Measurements from ENCODE around the gene LTC4S.
"Not testable (repeated sequence)": the region's sequence is repeated elsewhere in the genome, so short reads cannot be mapped to it uniquely, and the experiment has no call there.

The LTC4S gene, protein sequence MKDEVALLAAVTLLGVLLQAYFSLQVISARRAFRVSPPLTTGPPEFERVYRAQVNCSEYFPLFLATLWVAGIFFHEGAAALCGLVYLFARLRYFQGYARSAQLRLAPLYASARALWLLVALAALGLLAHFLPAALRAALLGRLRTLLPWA

DNA sequence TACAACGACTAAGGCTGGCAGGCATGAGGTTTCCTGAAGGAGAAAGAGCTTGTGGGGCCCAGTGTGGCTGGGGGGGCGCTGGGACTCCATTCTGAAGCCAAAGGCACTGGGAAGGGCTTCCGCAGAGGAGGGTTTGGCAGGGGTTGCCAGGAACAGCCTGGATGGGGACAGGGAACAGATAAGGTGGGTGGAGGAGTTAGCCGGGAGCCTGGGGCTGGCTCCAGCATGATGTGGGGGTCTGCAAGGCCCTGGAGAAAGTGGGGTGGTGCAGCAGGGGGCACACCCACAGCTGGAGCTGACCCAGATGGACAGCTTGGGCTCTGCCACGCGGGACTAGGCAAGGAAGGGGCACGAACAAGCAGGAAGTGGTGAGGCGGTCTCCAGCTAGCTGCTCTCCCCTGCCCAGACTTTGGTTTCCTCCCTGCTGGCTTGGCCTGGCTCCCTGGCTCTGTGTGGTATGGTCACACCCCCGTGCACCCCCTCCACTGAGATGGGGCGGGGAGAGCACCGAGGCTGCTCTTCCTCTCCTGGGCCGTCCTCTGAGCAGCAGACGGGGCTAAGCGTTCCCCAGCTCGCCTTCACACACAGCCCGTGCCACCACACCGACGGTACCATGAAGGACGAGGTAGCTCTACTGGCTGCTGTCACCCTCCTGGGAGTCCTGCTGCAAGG lies at the start of gene LTC4S:
TSS of gene LTC4S (plus strand) at position 519 of the 672 bp plus-strand sequence. CDS start at position 614, 95 bp downstream.
- no peak for DNase-seq

DNA sequence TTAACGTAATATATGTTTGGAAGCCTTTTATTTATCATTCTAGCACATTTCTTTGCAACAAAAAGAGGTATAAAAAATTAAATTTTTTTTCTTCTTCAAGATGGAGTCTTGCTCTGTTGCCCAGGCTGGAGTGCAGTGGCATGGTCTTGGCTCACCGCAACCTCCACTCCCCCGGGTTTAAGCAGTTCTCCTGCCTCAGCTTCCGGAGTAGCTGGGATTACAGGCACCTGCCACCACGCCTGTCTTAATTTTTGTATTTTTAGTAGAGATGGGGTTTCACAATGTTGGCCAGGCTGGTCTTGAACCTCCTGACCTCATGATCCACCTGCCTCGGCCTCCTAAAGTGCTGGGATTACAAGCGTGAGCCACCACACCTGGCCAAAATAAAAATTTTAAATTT lies 49.7 kb upstream of the LTC4S start:
- not testable (repeated sequence) for DNase-seq

DNA sequence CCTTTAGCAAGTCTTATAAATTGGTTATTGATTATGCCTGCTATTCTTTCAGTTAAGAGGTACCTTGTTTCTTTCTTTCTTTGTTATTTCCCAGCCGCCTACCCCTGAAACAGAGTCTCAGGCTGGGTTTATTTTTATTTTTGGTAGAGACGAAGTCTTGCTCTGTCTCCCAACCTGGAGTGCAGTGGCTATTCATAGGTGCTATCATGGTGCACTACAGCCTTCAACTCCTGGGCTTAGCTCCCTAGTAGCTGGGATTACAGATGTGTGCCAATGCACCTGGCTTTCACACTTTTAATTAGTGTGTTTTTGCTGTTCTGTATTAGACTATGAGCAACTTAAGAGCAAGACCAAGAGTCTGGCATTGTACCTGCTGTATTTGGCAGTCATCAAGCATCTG lies 46.9 kb upstream of the LTC4S start:
- DNase-seq, result no peak

DNA sequence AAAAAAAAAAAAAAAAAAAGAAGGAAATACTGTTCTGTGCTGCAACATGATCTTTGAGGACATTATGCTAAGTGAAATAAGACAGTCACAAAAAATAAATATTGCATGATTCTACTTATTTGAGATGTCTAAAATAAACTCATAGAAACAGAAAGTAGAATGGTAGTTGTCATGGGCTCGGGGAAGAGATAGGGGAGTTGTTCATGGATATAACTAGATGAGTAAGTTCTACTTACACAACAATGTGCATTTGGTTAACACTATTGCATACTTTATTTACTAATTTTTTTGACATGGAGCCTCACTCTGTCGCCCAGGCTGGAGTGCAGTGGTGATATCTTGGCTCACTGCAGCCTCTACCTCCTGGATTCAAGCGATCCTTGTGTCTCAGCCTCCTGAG lies 46.0 kb upstream of the LTC4S start:
- no peak for DNase-seq

DNA sequence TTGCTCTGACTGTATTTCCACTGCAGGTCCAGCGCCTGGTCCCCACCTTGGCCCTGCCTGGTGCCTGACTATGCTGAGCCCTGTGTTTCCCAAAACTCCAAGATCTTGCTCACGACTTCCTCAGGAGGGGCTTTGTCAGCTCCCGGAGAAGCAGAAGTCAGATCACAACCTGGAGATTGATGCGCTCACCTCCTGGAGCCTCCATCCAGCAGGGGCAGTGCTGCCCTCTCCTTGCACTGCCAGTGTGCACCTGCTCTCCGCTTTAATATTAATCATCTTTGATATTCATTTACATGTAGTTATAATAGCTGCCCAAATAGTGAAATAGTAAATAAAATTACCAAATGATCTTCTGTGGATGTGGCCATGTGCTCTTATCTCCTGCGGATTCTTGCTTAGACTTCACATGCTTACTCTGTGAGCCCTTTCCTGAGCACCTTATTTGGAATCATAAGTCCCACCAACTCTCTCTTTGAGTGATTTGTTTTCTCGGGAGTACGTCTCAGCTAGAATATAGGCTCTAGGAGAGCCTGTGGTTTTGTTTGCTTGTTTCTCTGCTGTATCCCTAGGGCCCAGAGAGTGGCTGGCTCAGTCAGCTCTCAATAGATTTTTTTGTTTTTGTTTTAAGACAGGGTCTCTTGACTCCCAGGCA lies 43.8 kb upstream of the LTC4S start:
- no peak for DNase-seq

DNA sequence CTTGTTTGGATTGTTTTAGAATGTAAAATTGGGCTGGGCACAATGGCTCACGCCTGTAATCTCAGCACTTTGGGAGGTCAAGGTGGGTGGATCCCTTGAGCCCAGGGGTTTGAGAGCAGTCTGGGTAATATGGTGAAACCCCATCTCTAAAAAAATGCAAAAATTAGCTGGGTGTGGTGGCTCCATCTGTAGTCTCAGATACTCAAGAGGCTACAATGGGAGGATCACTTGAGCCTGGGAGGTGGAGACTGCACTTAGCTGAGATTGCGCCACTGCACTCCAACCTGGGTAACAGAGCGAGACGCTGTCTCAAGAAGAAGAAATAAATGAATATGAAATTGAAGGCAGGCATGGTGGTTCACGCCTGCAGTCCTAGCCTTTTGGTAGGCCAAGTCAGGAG lies 39.8 kb upstream of the LTC4S start:
- DNase-seq, result no peak

DNA sequence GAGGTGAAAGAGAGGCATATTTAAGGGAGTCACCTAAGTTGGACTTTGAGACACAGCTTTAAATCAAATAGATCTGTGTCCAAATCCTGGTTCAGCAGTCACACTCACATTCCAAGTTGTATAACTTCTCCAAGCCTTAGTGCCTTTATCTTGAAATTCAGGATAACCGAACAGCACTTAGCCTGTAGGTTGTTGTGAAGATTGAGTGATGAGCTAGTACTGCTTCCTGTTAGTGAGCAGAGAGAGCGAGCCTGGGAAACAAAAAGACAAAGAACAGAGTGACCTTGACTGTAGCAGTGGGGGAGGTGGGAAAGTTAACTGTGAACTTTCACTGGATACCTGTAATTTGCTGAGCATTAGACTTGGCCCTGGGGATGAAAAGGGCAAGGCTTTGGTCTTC lies 38.8 kb upstream of the LTC4S start:
- no peak for DNase-seq

DNA sequence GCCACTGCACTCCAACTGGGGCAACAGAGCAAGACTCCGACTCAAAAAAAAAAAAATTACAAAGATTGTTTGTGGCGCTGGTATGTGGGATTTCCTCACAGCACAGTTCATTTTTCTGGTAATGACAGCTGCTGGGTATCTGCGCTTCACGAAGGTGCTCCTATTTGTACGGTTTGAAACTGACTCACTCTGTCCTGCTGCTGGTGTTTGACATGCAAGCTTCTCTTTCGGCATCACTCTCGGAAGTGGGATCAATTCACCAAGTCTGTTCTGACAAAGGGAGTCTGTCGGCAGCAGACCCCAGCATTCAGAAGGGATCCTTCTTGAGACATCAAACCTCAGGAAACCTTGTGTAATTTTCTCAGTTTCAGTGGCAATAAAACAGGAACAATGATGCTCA lies 34.8 kb upstream of the LTC4S start:
- DNase-seq, result no peak

DNA sequence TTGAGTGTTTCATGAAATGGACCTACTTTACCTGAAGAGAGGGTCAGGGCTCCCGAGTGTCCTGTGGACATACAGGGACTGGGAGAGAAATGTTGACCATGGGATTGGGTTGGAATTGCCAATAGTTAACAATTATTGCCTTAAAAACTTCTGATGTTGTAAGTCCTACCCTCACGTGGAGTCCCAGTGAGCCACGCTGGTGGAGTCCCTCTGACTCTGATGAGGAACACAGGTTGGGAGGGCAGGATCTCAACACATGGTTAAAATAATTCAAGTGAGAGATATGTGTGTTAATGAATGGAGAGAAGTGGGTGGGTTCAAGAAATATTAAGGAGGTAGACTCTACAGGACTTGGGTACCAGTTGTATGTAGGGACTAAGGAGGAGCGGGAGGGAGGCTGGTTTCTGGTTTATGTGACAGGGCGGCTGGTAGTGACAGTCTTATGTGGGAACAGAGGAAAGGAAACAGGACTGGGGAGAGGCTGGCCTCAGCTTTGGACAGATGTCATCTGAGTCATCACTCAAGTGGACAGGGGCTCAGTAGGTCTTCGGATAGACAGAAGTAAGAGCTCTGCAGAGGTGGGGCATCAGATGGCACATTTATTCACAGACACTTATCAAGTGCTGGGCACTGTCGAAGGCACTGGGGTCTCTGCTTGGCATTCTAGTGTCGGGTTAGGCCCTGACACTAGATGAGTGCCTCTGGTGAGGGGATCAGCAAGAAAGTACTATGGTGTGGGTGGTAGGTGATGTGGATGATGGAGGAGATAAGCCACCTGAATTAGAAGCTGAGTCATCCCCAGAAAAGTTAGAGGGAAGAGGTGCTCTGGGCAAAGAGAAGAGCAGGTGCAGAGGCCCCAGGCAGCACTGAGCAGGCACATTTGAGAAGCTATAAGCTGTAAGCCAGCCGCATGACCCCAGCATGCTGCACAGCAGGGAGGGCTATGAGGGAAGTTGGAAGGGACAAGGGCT lies 33.9 kb upstream of the LTC4S start:
- no peak for DNase-seq

DNA sequence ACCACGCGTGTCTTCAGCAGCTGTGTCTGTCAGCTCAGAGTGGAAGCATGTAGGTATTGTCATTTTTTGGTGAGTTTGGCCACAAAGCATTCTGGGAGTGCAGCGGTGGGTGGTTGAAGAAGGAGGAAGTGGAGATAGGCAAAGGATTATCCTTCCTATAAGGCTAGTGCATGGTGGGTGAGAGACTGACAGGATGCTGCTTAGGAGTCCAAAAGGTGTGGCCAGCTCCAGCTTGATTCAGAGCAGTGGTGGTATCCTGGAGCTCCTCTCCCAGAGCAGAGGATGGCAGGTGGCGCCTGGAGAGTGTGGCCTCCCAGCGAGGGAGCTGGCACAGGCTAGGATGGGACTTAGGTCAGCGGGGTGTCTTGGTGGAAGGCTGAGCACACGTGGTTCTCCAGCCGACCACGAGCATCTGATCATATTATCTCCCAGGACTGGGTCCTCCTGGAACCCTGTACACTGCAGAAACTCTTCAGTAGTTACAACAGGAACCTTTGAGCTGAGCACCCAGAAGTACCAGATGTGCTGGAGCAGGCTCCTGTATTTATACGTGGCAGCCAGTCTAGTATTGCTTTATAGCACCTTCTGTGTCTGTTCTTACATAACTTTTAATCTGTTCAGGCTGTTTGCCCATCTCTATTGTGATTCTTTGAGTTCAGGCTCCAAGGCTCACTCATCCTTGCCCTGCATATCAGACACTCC lies 31.6 kb upstream of the LTC4S start:
- no peak for DNase-seq

DNA sequence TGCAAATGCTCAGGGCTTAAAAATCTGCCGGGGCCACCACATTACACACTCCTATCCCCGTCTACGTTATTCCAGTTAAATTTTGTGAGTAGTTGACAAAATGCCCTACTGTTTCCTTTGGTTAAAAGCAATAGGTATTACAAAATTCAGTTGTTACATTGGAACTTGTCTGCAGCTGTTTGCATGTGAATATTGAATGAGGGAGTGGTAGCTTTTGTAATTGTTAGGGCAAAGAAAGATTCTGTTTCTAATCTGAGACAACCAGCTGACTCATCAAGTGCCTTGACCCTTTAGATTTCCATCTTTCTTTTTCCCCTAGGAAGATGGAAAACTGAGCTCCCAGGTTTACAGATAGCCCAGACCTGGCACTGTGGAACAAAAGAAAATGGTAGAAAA lies 31.0 kb upstream of the LTC4S start:
- DNase-seq, result no peak

DNA sequence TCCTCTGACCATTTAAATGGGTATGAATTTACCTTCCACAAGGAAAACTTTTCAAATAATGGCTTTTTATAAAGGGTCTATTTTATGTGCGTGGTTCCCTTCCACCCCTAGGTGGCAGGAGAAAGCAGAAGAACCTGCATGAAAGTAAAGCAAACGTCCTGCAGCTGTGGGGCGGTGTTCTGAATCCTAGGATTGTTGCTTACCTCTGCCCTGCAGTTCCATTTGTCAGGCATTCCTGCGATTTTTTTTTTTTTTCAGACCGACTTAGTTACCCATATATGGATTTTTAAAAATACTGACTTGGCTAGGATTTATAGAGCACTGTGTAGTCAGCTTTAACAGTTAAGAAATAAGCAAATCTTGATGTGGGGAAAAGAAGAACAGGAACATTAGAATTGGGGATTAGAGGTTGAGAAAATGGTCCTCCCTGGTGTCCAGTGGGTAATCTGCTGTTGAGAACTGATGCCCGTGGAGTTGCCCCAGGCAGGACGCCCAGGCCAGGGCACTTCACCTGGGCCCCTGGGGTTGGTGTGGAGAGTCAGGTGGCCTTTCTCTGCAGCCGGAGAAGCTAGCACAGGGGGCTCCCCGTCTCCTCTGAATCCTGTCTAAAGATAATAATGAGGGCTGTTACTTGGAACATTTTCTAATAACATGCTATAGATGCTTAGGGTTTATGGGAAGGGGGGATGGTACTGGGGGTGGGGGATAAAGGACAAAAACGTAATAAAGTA lies 30.4 kb upstream of the LTC4S start:
- DNase-seq, result peak; percentile 7

DNA sequence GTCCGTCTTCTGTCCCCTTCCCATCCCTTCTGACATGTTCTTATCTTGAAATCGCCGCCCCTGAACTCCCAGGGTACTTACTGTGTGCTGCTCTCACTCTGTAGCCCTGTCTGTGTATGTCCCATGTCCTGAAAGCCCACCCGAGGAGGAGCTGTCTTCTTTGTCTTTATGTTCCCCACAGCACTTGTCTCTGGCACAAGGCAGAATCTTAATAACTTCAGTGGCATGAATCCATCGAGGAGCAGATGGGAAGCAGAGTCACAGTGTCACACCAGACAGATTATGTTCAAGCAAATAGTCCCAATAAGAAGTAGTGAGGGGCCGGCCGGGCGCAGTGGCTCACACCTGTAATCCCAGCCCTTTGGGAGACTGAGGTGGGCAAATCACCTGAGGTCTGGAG lies 29.7 kb upstream of the LTC4S start:
- DNase-seq, result no peak

DNA sequence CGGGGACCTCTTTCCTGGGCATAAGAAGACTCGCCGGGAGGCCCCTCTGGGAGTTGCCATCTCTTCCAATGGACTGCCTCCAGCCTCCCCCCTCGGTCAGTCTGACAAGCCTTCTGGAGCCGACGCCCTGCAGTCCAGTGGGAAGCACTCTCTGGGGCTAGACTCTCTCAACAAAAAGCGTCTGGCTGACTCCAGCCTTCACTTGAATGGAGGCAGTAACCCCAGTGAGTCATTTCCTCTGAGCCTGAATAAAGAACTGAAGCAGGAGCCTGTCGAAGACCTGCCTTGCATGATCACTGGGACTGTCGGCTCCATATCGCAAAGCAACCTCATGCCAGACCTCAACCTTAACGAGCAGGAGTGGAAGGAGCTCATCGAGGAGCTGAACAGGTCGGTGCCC lies 28.4 kb upstream of the LTC4S start:
- DNase-seq, result no peak

DNA sequence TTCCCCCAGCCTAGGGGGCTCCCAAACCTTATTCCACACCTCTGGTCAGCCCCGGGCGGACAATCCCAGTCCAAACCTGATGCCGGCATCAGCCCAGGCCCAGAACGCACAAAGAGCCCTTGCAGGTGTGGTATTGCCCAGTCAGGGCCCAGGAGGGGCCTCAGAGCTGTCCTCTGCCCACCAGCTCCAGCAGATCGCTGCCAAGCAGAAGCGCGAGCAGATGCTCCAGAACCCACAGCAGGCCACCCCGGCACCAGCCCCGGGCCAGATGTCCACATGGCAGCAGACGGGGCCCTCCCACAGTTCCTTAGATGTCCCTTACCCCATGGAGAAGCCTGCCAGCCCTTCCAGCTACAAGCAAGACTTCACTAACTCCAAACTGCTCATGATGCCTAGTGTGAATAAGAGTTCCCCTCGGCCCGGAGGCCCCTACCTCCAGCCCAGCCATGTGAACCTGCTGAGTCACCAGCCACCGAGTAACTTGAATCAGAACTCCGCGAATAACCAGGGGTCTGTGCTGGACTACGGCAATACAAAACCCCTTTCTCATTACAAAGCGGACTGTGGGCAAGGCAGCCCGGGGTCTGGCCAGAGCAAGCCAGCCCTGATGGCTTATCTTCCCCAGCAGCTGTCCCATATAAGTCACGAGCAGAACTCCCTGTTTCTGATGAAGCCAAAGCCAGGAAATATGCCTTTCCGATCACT lies 27.6 kb upstream of the LTC4S start:
- no peak for DNase-seq

DNA sequence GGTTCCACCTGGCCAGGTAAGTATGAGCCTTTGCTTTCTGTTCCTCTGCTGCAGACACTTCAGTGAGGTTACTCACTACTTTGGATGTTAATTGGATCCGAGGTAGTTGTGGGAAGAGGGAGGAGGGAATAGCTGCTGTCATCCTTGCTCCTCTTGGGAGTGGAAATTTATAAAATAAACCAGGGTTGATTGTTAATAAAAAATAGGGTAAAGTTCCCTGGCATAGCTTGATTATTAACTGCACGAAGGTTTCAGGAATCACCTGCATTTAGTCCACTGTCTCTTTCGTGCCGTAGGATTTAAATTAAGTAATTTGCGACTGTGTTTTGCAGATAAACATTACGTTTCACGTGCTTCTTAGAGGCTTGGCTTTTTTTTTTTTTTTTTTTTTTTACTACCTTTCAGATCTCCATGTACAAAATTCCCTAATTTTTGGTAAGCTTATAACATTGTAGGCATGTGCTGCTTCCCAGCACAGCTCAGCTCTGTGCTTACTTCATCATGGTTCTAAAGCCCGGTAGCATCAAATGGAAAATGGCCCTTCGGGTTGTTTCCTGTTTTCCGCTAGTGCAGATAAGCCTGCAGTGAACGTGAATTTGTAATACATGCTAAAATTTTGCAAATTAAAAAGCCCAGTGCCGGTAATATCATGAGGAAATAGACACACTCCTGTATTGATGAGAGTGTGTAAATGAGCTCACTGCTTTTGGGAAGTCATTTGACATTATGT lies 26.9 kb upstream of the LTC4S start:
- DNase-seq, result no peak

DNA sequence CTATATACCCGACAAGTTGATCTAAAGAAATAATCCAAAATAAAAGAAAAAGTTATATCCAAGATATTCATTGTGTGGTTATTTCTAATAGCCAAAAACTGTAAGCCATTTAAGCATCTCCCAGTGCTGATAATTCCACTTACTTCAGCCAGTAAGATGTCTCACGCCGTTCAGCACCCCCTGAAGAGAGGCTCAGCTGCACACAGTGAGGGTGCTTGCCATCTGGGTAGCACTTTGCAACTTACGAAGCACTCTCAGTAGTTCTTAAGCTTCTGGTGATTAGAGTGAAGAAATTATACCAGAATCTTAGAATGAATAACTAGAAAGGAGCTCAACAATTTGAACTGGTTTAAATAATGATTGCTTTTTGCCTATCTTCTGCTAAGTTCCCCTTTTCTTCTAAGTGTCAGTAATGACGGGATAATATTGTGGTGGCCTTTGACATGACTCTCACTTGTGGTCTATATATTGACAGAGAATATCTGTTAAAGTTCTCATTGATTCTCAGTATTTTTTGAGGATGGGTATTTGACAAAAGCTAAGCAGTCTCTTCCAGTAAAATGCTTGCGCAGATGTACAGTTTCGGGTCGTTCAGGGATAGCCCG lies 26.2 kb upstream of the LTC4S start:
- DNase-seq, result no peak

DNA sequence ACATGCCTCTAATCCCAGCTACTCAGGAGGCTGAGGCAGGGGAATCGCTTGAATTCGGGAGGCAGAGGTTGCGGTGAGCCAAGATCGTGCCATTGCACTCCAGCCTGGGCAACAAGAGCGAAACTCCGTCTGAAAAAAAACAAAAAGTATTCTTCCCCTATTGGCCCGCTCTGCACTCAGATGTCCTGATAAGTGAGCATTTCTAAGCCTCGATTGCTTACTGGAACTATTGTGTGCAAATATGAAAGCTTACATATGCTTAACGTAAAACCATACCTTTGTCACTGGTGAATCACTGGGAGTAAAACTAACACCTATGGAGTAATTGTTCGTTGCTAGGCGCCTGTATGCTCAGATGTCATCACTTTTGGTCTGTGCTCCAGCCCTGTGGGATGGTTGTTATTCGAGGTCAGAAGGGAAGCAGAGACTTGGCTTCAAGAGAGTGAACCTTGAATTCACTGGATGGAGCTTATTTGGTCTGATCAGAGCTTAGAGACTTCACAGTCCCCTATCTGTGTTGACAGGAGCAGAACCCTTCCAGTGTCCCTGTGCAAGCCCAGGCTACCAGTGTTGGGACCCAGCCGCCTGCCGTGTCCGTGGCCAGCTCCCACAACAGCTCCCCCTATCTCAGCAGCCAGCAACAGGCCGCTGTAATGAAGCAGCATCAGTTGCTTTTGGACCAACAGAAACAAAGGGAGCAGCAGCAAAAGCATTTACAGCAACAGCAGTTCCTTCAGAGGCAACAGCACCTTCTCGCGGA lies 25.3 kb upstream of the LTC4S start:
- no peak for DNase-seq

DNA sequence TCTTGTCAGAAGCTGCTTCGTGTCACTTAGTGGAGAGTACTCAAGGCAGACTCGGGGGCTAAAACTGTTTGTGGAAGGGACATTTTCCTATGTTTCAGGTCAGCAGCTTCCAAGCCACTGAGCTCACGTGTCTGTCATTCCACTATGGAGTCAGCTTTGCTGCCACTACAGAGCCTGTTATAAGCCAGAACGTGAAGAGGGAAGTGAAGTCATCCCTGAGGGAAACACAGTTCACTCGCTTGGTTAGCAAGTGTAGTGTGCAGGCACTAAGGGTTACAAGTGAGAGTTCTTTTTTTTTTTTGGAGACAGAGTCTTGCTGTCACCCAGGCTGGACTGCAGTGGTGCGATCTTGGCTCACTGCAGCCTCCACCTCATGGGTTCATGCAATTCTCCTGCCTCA lies 24.5 kb upstream of the LTC4S start:
- DNase-seq, result no peak
